ENCODE measurements around the gene CCDC152. TPM values are rescaled to one million over a fixed set of nuclear protein-coding genes. Genes with fewer than 3 reads are reported as not detected.

Gene CCDC152
- total and polyA plus RNA-seq, 2 donors (not counting 3 experiments of a cell fraction or from before 2014, with no cell fraction given): 0.48 to 2.8 TPM

GRCh38 chr5:42784132-42784531 lies 27.5 kb downstream of the CCDC152 start:
- Histone ChIP-seq H3K79me2 (ENCODE audit: control insufficient read depth, insufficient read depth, low read length) (no peaks in the 10 kb centered on the region), H3K4me3 (replicated peaks in 1 of 3; ENCODE audit: insufficient read depth in 1 of 3, low read depth in 1 of 3, low read length in 3 of 3) (no peak overlapping the region), H4K20me1 (replicated peaks; ENCODE audit: control insufficient read depth, extremely low read depth, insufficient read depth, low read length) (no peaks in the 10 kb centered on the region), H3K9ac (replicated peaks; ENCODE audit: extremely low read depth, insufficient read depth, low read length) (no peak overlapping the region), H3K4me2 (ENCODE audit: insufficient read depth, low read length) (no peak overlapping the region), H3K27me3 (ENCODE audit: control insufficient read depth in 2 of 2, insufficient read depth in 2 of 2, low read length in 2 of 2) (no peaks in the 10 kb centered on the region), H3K9me1 (replicated peaks; ENCODE audit: control insufficient read depth, extremely low read depth, insufficient read depth, low read length) (no peaks in the 10 kb centered on the region), H2AFZ (ENCODE audit: low read depth, low read length) (no peak overlapping the region), H3K4me1 (ENCODE audit: control insufficient read depth, extremely low read depth, insufficient read depth, low read length) (no peaks in the 10 kb centered on the region), H3K27ac (ENCODE audit: insufficient read depth, low read depth, low read length) (no peak overlapping the region), H3K9me3 (replicated peaks; ENCODE audit: control insufficient read depth, insufficient read depth, low read length) (no peaks in the 10 kb centered on the region), H3K36me3 (ENCODE audit: control insufficient read depth in 2 of 2, extremely low read depth in 1 of 2, insufficient read depth in 2 of 2, low read length in 2 of 2) (no peaks in the 10 kb centered on the region)
- FAIRE-seq: no peak
- TF ChIP-seq FOS (IDR thresholded peaks at IDR 0.05; ENCODE audit: borderline replicate concordance, insufficient read depth, low read length): no peak
- TF ChIP-seq JUN (IDR thresholded peaks at IDR 0.05; ENCODE audit: borderline replicate concordance, insufficient read depth, insufficient read length, low read depth): no peak
- no peak for TF ChIP-seq POLR2AphosphoS5 (IDR thresholded peaks at IDR 0.05; ENCODE audit: insufficient read depth, low read depth, low read length)
- TF ChIP-seq CTCF (IDR thresholded peaks at IDR 0.05; ENCODE audit: extremely low read depth in 1 of 2, insufficient read depth in 1 of 2, low read depth in 1 of 2, low read length in 2 of 2): no peak
- TF ChIP-seq MAX (IDR thresholded peaks at IDR 0.05; ENCODE audit: insufficient read depth, insufficient read length): no peak
- TF ChIP-seq EZH2 (IDR thresholded peaks at IDR 0.05; ENCODE audit: borderline replicate concordance, low read depth, low read length, severe bottlenecking): no peak
- no peak for TF ChIP-seq POLR2A (IDR thresholded peaks at IDR 0.05; ENCODE audit: low read depth, low read length)
- TF ChIP-seq GATA2 (IDR thresholded peaks at IDR 0.05; ENCODE audit: insufficient read depth, insufficient read length, low read depth, low read length): no peak
- TF ChIP-seq MYC (IDR thresholded peaks at IDR 0.05; ENCODE audit: low read depth, low read length): no peak
- dilution Hi-C loops (cut with MboI; ENCODE audit: extremely low pct_ligation_motif_present, low sequenced_read_pairs): no loop called here
- ChIA-PET CTCF (no interaction called here), POLR2A (no interaction called here)
- no TSS peak for BruUV-seq (replicated peaks)
- intact Hi-C loops (cut with micrococcal nuclease): no loop called here
- DNase-seq (ENCODE audit: low read depth, low spot score): no peak
